GM12891 (cell line): ENCODE results near the gene RIIAD1. TPM values are rescaled to one million over a fixed set of nuclear protein-coding genes. Genes with fewer than 3 reads are reported as not detected.
"Not testable (repeated sequence)": the region's sequence is repeated elsewhere in the genome, so short reads cannot be mapped to it uniquely, and the experiment has no call there.

ENCODE experiments used
- DNase-seq: peaks from one replicate; pipeline ENCODE4 v3.0.0; 2011; ENCODE audit warnings: low spot score; ENCODE audit not compliant: insufficient read length
- FAIRE-seq: peaks from 2 replicates; lab custom pipeline; 2011; peaks lifted over from hg19 to GRCh38; lab: Jason Lieb, UNC
- PAX5 ChIP-seq: IDR thresholded peaks from 2 replicates; pipeline ENCODE4 v1.6.1; 2011; ENCODE audit warnings: low read length, moderate library complexity, mild to moderate bottlenecking; ENCODE audit not compliant: insufficient read depth, severe bottlenecking
- POLR2A ChIP-seq: IDR thresholded peaks from 2 replicates; pipeline ENCODE4 v1.6.1; 2011; ENCODE audit warnings: low read depth, low read length, control low read depth
- POLR2AphosphoS5 ChIP-seq: IDR thresholded peaks from 2 replicates; pipeline ENCODE4 v1.6.1; 2011; ENCODE audit warnings: low read depth, low read length, control low read depth
- POU2F2 ChIP-seq: IDR thresholded peaks from 2 replicates; pipeline ENCODE4 v1.6.1; 2011; ENCODE audit warnings: low read depth, mild to moderate bottlenecking, control low read depth, low read length, moderate library complexity
- SPI1 ChIP-seq: IDR thresholded peaks from 2 replicates; pipeline ENCODE4 v1.6.1; 2011; ENCODE audit warnings: low read depth, low read length, control low read depth
- TAF1 ChIP-seq: IDR thresholded peaks from 2 replicates; pipeline ENCODE4 v1.6.1; 2011; ENCODE audit warnings: low read depth, low read length, control low read depth
- polyA plus RNA-seq: library from polyadenylated mRNA; unstranded; fragments of >200 nt; gene quantifications from one replicate; pipeline ENCODE4 v1.2.1, GENCODE V29; 2012; ENCODE audit warnings: low read depth, missing spikeins, inconsistent platforms; ENCODE audit not compliant: missing spikeins

The RIIAD1 gene, protein sequence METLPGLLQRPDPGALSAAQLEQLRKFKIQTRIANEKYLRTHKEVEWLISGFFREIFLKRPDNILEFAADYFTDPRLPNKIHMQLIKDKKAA
- not detected for polyA plus RNA-seq

DNA sequence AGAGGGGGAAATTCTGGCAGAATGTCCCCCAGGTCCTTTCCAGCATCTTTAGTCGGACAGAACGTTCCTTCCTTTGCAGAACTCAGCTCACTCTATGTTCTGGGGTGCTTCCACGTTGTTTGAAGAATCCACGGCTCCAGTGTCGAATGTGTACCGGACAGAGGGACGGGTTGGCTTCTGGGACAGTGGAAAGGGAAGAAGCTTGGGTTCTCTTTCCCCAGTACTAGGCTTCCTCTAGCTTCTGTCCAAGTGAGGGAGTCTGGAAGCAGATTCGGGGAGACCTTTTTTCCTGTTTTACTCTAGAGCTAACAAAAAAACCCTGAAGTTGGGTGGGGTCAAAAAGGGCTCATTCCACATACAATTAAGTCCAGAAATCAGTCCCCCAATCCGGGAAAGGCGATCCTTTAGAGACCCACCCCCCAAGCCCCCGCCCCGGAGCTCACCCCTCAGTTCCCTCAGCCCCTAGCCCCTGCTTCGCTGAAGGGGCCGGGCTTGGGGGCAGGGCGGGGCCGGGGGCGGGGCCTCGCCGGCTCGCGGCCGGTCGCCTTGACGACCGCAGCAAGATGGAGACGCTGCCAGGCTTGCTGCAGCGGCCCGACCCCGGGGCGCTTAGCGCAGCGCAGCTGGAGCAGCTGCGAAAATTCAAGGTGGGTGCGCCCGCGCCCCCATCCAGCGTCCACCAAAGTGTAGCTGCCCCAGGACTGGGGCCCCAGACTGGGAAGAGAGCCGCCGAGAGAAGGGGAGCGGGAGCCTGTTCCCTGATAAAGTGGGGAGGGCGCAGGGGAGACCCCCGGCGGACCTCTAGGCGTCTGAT lies at the start of gene RIIAD1:
Gene RIIAD1 (plus strand): TSS at position 549 of the 814 bp plus-strand sequence. CDS start 15 bp downstream, at position 564.
- FAIRE-seq: no peak
- peak; percentile 93 for DNase-seq
- TF ChIP-seq POLR2A (no peak), SPI1 (no peak)

DNA sequence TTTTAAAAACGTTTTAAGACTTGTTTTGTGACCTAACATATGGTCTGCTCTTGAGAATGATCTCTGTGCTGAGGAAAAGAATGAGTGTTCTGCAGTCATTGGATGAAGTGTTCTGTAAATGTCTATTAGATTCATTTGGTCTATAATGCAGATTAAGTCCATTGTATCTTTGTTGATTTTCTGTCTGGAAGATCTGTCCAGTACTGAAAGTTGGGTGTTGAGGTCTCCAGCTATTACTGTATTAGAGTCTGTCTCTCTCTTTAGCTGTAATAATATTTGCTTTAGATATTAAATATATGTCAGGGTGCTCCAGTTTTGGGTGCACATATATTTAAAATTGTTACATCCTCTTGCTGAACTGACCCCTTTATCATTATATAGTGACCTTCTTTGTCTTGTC lies 47.9 kb upstream of the RIIAD1 start:
- no peak for FAIRE-seq
- TF ChIP-seq TAF1: no peak
- no peak for TF ChIP-seq POLR2AphosphoS5
- TF ChIP-seq POU2F2: no peak
- TF ChIP-seq SPI1: no peak
- no peak for TF ChIP-seq PAX5
- no peak for DNase-seq

DNA sequence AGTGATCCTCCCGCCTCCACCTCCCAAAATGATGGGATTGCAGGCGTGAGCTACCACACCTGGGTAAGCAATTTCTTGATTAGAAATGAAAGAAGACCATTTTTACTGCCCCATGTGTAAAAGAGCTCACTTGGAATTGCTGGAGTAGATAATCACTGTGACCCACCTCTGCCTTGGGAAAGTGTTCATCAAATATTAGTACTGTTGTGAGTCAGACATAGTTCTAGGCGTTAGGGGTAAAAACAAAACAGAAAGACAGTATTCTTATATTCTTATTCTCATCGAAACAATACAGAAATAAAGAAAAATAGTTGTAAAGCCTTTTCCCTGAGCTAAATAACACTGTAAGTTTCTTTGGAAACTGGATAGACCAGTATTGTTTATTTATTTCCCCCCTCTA lies 40.9 kb upstream of the RIIAD1 start:
- FAIRE-seq: no peak

DNA sequence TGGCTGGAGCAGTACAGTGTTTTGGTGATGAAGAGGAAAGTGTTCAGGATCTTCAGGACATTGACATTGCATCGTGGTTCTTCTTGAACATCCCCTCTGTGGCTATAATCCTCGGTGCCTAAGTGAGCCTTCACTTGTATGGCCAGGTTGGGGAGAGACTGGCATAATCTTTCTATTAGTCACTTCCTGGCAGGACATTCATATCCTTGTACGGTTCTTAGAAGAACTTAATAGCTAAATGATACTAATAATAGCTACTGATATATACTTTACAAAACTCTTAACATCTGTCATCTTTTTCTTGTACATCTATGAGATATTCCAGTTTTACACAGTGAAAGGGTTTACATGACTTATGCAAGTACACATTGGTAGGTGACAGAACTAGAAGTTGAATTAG lies 40.5 kb upstream of the RIIAD1 start:
- DNase-seq (no peak), FAIRE-seq (no peak)
- no peak for TF ChIP-seq PAX5
- TF ChIP-seq TAF1: no peak
- no peak for TF ChIP-seq POLR2A
- TF ChIP-seq POLR2AphosphoS5: no peak
- TF ChIP-seq SPI1: no peak
- no peak for TF ChIP-seq POU2F2

More for the DNA sequence above, 40.9 kb upstream of the RIIAD1 start:
- no peak for DNase-seq
- TF ChIP-seq POU2F2 (no peak), PAX5 (no peak), SPI1 (no peak), TAF1 (no peak), POLR2AphosphoS5 (no peak), POLR2A (no peak)

DNA sequence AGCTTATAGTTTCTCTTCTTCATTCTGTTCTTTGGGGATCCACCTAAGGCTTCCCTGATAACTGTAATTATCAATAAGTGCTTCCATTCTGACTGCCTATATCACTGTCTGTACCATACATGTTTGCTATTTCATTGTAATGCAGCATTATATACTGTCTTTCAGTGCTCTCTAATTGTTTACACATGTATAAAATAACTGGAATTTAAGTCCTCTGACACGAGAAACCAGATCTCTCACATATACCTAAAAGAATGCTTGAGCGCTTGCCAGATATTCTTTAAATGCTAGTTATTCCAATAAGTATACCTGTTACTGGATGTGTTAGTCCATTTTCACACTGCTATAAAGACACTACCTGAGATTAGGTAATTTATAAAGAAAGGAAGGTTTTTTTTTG lies 39.4 kb upstream of the RIIAD1 start:
- FAIRE-seq (no peak), DNase-seq (no peak)
- TF ChIP-seq POLR2A (no peak), SPI1 (peak; percentile 23; the same call in 1 of the 2 replicates), POU2F2 (no peak), TAF1 (no peak)

DNA sequence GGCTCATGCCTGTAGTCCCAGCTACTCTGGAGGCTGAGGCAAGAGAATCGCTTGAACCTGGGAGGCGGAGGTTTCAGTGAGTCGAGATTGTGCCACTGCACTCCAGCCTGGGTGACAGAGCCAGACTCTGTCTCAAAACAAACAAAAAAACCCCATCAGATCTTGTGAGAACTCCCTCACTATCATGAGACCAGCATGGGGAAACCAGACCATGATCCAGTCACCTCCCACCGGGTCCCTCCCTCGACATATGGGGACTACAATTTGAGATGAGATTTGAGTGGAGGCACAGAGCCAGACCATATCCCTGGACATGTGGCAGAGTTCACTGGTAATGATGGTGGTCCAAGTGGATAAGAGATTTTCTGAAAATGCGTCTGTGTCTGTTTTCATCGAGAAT lies 38.4 kb upstream of the RIIAD1 start:
- not testable (repeated sequence) for FAIRE-seq, DNase-seq

DNA sequence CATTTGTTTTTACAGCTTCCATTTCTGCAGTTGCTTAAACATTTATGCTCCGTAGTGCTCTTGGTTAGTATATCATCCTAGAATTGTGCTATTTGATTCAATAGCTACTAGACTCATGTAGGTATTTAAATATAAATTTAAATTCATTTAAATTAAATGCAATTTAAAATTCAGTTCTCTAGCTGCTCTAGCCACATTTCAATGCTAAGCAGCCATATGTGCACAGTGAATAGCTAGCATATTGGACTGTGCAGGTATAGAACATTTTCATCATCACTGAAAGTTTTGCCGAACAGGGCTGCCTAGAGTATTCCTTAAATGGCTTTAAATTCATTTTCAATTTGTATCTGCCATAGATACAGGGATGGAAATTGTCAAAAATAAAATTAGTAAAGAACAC lies 37.2 kb upstream of the RIIAD1 start:
- DNase-seq (no peak), FAIRE-seq (no peak)
- TF ChIP-seq SPI1 (no peak), POU2F2 (no peak), PAX5 (no peak), POLR2AphosphoS5 (no peak), TAF1 (no peak), POLR2A (no peak)

DNA sequence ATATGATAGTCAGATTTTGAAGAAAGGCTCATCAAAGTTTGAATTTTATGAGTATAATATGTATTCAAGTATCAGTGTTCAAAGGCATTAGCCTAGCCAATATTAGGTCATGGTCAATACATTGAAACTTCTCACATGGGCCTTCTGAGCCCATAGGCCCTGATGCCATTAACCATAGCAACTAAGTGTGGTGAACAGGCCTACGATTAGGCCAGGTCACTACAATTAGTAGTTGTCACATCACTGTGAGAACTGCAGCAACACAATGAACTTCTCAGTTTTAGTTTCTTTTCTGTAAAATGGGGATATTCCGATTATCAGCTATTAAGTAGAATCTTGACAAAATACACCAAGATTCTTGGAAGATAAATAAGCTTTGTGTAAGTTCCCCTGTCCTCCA lies 34.8 kb upstream of the RIIAD1 start:
- DNase-seq (no peak), FAIRE-seq (no peak)
- TF ChIP-seq POLR2AphosphoS5 (no peak), POLR2A (no peak), PAX5 (no peak), TAF1 (no peak), SPI1 (no peak), POU2F2 (no peak)

DNA sequence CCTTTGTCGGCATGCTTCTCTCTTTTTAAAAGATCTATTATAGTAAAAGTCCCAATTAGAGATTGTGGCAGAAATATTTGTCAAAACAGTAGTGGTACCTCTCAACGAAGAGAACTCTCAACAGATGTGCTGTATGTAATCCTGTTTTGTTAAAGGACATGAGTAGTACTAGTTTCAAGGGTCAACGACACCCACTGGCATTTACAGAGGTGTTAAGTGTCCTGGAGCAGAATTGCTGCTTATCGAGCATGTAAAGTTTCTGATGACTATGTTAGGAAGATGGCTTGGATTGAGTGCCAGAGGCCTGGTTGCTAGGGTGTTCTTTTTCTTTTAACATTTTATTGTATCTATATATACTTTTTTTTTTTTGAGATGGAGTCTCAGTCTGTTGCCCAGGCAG lies 31.8 kb upstream of the RIIAD1 start:
- FAIRE-seq: no peak
- no peak for TF ChIP-seq PAX5
- TF ChIP-seq POLR2A: no peak
- no peak for TF ChIP-seq POU2F2
- TF ChIP-seq POLR2AphosphoS5: no peak
- TF ChIP-seq TAF1: no peak
- no peak for TF ChIP-seq SPI1
- DNase-seq: no peak

DNA sequence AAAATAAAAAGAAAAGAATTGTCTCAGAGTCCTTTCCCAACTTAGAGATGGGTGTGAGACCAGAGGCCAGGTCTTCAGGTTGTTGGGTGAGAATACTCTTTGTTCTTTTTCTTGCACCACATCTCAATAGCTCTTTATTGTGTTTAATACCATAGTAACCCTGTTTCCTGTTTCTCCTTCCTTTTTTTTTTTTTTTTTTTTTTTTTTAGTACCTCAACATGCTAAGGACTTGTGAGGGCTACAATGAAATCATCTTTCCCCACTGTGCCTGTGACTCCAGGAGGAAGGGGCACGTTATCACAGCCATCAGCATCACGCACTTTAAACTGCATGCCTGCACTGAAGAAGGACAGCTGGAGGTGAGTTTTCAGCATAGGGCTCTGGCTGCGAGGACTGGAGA lies 29.1 kb upstream of the RIIAD1 start:
- FAIRE-seq (no peak), DNase-seq (no peak)
- TF ChIP-seq POU2F2: no peak
- TF ChIP-seq PAX5: no peak
- no peak for TF ChIP-seq POLR2A
- TF ChIP-seq SPI1: no peak
- TF ChIP-seq POLR2AphosphoS5: no peak
- TF ChIP-seq TAF1: no peak
